ENCODE results near the gene PLEKHG7.
"Not testable (repeated sequence)": the region's sequence is repeated elsewhere in the genome, so short reads cannot be mapped to it uniquely, and the experiment has no call there.

The PLEKHG7 gene

DNA sequence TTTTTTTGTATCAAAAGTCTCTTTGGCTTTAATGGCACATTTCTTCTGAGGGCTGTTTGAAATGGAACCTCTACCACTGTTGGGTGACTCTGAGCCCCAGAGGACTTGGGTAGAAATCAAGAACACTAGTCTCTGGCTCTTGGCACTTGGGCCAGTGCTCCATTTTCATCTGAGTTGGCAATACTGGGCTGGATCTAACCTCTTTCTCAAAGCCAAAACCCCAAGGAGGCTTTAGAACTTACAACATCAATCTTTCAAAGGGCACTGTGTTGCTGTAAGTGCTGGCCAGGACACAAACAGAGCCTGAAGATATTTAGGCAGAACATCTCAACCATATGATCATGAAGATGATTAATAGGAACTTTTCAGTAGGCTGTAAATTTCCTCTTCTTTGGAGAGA lies 34.0 kb upstream of the PLEKHG7 start:
- no peak for ATAC-seq
- TF ChIP-seq, protein P1, sequence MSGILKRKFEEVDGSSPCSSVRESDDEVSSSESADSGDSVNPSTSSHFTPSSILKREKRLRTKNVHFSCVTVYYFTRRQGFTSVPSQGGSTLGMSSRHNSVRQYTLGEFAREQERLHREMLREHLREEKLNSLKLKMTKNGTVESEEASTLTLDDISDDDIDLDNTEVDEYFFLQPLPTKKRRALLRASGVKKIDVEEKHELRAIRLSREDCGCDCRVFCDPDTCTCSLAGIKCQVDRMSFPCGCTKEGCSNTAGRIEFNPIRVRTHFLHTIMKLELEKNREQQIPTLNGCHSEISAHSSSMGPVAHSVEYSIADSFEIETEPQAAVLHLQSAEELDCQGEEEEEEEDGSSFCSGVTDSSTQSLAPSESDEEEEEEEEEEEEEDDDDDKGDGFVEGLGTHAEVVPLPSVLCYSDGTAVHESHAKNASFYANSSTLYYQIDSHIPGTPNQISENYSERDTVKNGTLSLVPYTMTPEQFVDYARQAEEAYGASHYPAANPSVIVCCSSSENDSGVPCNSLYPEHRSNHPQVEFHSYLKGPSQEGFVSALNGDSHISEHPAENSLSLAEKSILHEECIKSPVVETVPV (CRISPR knock-in tag; IDR thresholded peaks at IDR 0.05): no peak
- TF ChIP-seq SNAI2 (CRISPR knock-in tag; IDR thresholded peaks at IDR 0.05): no peak
- no peak for TF ChIP-seq ZNF565 (CRISPR knock-in tag; conservative IDR thresholded peaks at IDR 0.05; ENCODE audit: low read depth)
- TF ChIP-seq RARB (CRISPR knock-in tag; IDR thresholded peaks at IDR 0.05): no peak
- no peak for TF ChIP-seq ZFP30 (CRISPR knock-in tag; IDR thresholded peaks at IDR 0.05)
- no peak for TF ChIP-seq TOX (CRISPR knock-in tag; IDR thresholded peaks at IDR 0.05; ENCODE audit: borderline replicate concordance)
- TF ChIP-seq PPARA (CRISPR knock-in tag; IDR thresholded peaks at IDR 0.05; ENCODE audit: borderline replicate concordance): no peak
- TF ChIP-seq GLIS3 (CRISPR knock-in tag; IDR thresholded peaks at IDR 0.05): no peak
- no peak for TF ChIP-seq ZNF8 (CRISPR knock-in tag; IDR thresholded peaks at IDR 0.05)
- TF ChIP-seq CSDC2 (CRISPR knock-in tag; IDR thresholded peaks at IDR 0.05): no peak
- no peak for TF ChIP-seq ZC3H10 (CRISPR knock-in tag; IDR thresholded peaks at IDR 0.05)
- TF ChIP-seq TCF4 (CRISPR knock-in tag; IDR thresholded peaks at IDR 0.05; ENCODE audit: borderline replicate concordance): no peak
- no peak for TF ChIP-seq BACH2 (CRISPR knock-in tag; IDR thresholded peaks at IDR 0.05; ENCODE audit: borderline replicate concordance)
- TF ChIP-seq, protein P2, sequence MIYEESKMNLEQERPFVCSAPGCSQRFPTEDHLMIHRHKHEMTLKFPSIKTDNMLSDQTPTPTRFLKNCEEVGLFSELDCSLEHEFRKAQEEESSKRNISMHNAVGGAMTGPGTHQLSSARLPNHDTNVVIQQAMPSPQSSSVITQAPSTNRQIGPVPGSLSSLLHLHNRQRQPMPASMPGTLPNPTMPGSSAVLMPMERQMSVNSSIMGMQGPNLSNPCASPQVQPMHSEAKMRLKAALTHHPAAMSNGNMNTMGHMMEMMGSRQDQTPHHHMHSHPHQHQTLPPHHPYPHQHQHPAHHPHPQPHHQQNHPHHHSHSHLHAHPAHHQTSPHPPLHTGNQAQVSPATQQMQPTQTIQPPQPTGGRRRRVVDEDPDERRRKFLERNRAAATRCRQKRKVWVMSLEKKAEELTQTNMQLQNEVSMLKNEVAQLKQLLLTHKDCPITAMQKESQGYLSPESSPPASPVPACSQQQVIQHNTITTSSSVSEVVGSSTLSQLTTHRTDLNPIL (CRISPR knock-in tag; IDR thresholded peaks at IDR 0.05; ENCODE audit: low read depth): no peak

DNA sequence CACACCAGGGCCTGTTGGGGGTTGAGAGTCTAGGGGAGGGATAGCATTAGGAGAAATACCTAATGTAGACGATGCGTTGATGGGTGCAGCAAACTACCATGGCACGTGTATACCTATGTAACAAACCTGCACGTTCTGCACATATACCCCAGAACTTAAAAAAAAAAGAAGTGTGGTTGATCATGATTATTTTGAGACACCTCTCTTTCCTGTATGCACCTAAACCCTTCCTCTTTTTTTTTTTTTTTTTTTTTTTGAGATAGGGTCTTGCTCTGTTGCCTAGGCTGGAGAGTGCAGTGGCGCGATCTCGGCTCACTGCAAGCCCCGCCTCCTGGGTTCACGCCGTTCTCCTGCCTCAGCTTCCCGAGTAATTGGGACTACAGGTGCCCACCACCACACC lies 31.3 kb upstream of the PLEKHG7 start:
- ATAC-seq: not testable (repeated sequence)

DNA sequence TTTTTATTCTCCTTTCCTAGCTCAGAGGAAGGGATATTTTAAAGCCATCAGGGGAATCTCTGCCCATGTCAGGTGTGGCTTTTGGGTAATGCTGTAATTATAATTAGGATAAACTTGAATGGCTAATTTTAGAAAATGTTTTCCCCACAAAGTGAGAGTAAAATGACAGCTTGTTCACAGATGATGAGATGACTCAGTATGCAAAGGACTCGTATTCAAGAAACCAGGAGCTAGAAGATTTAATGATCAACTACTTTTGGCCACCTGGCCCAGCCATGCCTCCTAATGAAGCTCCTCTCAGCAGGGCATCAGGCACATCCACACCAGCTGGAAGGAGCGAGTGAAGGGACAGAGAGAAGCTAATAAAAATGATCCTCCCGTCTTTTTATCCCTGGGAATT lies 29.0 kb upstream of the PLEKHG7 start:
- no peak for ATAC-seq

DNA sequence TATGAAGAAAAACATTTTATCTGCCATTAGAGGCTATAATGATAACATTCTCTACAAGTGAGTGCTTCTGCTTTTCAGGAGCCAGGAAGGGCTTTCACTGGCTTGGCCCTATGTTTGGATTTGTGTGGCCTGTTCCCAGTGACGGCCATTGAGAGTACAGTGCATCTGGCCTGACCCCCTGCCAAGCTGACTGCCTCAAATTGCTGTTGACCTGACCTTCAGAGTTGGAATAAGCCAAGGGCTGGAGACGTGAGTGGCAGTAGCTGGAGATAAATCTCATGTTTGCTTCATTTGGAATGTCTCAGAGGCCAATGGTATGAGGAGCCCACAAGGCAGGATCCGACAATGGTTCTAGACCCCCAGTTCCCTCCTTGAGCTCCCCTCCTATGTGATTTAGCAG lies 28.3 kb upstream of the PLEKHG7 start:
- no peak for TF ChIP-seq ZNF565 (CRISPR knock-in tag; conservative IDR thresholded peaks at IDR 0.05; ENCODE audit: low read depth)
- TF ChIP-seq SNAI2 (CRISPR knock-in tag; IDR thresholded peaks at IDR 0.05): no peak
- TF ChIP-seq ARNTL (CRISPR knock-in tag; IDR thresholded peaks at IDR 0.05; ENCODE audit: borderline replicate concordance, low read depth): no peak
- TF ChIP-seq PPARA (CRISPR knock-in tag; IDR thresholded peaks at IDR 0.05; ENCODE audit: borderline replicate concordance): no peak
- no peak for TF ChIP-seq ESRRG (CRISPR knock-in tag; IDR thresholded peaks at IDR 0.05)
- no peak for TF ChIP-seq ZC3H10 (CRISPR knock-in tag; IDR thresholded peaks at IDR 0.05)
- no peak for TF ChIP-seq RARB (CRISPR knock-in tag; IDR thresholded peaks at IDR 0.05)
- no peak for ATAC-seq

More for the DNA sequence above, 29.0 kb upstream of the PLEKHG7 start:
- no peak for TF ChIP-seq ARNTL (CRISPR knock-in tag; IDR thresholded peaks at IDR 0.05; ENCODE audit: borderline replicate concordance, low read depth)
- no peak for TF ChIP-seq ZC3H10 (CRISPR knock-in tag; IDR thresholded peaks at IDR 0.05)
- TF ChIP-seq, protein P3, sequence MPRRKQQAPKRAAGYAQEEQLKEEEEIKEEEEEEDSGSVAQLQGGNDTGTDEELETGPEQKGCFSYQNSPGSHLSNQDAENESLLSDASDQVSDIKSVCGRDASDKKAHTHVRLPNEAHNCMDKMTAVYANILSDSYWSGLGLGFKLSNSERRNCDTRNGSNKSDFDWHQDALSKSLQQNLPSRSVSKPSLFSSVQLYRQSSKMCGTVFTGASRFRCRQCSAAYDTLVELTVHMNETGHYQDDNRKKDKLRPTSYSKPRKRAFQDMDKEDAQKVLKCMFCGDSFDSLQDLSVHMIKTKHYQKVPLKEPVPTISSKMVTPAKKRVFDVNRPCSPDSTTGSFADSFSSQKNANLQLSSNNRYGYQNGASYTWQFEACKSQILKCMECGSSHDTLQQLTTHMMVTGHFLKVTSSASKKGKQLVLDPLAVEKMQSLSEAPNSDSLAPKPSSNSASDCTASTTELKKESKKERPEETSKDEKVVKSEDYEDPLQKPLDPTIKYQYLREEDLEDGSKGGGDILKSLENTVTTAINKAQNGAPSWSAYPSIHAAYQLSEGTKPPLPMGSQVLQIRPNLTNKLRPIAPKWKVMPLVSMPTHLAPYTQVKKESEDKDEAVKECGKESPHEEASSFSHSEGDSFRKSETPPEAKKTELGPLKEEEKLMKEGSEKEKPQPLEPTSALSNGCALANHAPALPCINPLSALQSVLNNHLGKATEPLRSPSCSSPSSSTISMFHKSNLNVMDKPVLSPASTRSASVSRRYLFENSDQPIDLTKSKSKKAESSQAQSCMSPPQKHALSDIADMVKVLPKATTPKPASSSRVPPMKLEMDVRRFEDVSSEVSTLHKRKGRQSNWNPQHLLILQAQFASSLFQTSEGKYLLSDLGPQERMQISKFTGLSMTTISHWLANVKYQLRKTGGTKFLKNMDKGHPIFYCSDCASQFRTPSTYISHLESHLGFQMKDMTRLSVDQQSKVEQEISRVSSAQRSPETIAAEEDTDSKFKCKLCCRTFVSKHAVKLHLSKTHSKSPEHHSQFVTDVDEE (CRISPR knock-in tag; IDR thresholded peaks at IDR 0.05): no peak
- TF ChIP-seq OSR1 (CRISPR knock-in tag; IDR thresholded peaks at IDR 0.05): no peak
- TF ChIP-seq, protein P2 (CRISPR knock-in tag; IDR thresholded peaks at IDR 0.05; ENCODE audit: low read depth): no peak
- TF ChIP-seq TCF4 (CRISPR knock-in tag; IDR thresholded peaks at IDR 0.05; ENCODE audit: borderline replicate concordance): no peak
- TF ChIP-seq TOX (CRISPR knock-in tag; IDR thresholded peaks at IDR 0.05; ENCODE audit: borderline replicate concordance): no peak
- TF ChIP-seq RARB (CRISPR knock-in tag; IDR thresholded peaks at IDR 0.05): no peak
- TF ChIP-seq ZFP30 (CRISPR knock-in tag; IDR thresholded peaks at IDR 0.05): no peak
- no peak for TF ChIP-seq ISL1 (CRISPR knock-in tag; IDR thresholded peaks at IDR 0.05)
- no peak for TF ChIP-seq GLIS3 (CRISPR knock-in tag; IDR thresholded peaks at IDR 0.05)
- TF ChIP-seq ZNF8 (CRISPR knock-in tag; IDR thresholded peaks at IDR 0.05): no peak
